HG02759 (cell line): Measurements from ENCODE around the gene MPO.
A peak's percentile ranks its signal among the peaks of the same experiment; 100 is the strongest.

Experiments used
- ATAC-seq: cut with Tn5 transposase; IDR thresholded peaks from one replicate; pipeline ENCODE4 v1.9.1; 2021; ENCODE audit warnings: mild to moderate bottlenecking, moderate library complexity; ENCODE audit not compliant: unreplicated experiment

MPO gene

DNA sequence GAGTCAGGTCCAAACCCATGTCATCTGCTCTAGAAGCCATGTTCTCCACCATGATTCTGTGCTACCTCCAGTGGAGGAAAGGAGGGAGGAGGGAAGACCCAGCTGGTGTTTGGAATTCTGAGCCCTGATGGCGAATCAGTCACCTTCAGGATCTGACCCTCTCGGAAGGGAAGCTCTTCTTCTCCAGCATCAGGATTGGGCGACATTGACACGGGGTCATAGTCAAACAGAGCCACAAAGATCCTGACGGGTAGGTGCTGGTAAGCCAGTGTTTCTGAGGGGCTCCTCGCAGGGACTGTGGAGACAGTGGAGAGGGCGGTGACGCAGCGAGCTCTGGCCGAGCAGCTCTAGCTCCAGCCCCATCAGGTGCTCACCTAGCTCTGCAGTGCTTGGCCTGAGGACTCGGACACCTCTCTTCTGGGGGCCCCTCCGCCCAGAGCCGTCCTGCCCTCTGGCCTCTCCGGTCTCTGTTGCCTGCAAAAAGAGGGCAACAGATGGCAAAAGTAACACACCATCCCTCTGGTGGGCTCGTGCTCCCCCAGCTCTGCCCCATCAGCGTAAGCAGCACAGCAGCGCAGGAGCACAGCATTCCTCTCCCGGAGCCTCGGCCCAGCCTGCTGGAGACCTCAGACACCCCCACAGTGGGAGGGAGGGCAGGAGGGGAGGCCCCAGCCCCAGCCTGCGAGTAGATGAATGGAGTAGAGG lies 26.9 kb upstream of the MPO start:
- ATAC-seq, result no peak

DNA sequence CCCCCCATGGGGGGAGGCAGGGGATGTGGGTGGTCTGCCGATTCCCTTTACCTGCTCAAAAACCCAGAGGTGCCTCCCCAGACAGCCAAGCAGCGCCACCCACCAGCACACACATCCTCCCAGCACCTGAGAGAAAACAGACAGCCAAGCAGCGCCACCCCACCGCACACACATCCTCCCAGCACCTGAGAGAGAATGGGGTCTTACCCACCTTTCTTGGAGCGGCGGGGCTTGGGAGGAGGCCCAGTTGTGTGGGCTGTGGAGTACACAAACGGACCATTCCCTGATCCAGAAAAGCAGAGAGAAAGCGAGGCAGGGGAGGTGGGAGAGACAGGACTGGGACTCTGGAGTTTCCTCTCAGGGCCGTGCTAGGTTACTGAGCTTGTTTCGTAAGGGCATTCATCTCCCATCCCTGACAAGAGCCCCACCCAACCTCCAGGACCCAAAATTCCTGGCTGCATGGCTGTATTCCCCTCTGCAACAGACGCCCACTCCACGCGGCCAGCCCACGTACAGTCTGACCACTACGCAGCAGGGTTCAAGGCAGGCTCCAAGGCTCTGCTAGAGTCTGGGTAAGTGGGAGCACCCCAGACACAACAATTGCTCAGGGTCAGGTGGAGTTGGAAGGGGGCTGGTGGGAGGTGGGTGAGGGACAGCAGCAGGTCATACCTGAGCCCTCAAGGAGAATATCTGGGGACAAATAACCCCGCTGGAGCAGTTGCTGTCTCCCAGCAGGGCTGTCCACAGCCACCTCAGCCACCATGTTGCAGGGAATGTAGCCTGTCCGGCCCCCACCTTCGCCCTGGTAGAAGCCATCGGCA lies 25.6 kb upstream of the MPO start:
- ATAC-seq, result no peak

DNA sequence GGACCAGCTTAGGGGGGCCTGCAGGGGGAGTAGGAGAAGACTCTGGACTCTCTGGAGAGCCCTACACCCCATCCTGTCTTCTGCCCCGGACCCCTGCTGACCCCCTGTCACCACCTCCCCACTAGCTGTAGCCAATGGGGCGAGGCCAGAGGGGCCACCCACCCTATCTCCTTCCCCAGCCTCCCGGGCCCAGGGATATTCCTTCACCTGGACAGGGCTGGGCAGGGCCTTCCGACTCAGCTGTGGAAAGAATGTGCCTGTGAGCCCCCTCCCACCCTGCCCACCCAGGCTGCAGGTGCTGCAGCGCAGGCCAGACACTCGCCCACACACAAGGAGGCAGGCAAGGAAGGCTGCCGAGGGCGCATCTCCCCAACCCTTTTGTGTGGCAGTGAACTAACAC lies 24.9 kb upstream of the MPO start:
- no peak for ATAC-seq

DNA sequence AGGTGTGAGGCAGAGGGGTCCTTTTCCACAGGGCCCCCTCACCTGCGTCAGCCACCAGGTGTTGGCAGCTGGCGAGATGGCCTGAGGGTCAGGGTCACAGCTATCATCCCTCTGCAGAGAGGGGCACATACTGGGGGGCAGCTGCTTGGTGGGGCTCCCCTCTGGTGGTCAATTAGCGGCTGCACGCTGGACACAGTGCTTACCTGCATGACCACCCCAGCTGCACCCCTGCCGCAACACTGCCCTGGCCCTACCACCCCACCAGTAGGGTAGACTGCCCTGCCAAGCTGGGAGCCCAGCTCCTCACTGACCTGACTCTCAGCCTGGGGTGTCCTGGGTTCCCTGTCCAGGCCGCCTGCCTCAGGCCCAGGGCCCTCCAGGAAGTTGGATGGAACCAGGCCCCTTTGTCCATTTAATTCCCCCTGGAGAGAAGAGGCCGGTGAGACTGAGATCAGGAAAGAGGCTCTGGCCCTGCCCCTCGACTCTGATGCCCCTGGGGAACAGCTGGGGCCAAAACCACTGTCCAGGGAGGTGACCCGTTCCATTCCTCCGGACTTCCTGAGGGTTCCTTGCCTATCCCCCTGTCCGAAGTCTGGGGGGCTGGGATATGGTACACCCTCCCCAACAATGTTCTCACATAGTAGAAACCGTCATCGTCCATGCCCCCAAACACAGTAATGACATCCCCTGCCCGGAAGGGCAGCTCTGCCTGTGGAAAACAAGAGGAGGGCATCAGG lies 24.2 kb upstream of the MPO start:
- no peak for ATAC-seq

DNA sequence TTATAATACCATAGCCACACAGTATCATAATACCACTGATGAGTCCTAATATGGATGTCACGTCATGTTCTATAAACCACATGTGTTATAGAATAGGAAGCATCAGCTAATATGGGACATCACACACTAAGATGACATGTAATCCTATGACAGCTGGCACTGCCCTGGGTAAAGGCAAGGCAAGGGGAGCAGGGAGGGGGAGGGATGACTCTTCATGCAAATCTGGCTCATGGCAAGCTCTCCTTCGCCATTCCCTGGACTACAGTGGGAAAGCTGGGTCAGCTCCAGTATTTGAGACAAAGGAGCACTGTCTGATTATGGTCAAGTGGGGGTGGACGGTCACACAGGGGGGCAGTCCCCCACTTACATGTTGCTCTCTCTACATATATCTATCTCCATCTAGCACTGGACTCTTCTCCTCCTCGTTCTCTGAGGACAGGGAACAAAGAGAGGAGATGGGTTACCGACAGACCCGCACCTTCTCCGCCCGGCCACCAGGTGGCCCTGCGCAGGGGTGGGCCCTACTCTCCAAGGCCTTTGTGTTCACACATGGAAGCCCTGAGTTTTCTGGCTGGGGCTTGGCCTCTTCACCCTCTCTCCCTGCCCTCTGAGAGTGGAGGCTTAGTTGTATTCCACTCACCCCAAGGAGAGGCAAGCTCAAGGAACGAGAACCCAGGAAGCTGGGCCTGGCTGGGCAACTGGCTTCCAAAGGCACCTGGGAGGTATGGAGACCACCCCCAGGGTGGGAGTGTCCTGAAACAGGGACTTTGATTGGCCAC lies 23.4 kb upstream of the MPO start:
- peak; percentile 65 for ATAC-seq

DNA sequence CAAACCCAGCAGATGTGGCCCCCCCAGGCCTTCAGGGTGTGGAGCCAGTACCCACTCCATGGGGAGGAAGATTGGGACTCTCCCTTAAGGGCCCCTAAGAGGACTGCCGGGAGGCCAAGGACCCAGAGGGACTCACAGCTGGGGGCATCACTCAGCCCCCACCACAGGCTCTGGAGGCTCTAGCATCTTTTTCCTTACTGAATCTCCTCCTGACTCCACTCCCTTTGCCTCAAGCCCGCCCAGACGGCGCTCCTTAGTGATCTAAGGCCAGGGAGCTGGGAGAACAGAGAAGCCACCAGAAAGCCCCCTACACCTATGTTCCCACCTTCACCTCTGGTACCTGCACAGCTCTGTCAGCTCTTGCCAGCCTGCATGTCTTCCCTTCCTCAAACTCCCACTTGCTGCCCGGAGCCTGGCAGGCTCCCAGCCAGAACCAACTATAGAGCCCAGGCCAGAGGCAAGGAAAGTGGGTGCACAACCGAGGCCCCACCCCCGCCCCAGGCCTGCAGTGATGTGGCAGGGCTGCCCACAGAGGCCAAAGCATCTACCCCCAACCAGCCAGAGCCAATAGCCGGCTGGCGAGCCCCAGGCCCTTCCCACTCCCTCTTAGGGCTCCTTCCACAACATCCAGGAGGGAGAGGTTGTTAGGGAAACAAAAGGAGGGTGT lies 22.3 kb upstream of the MPO start:
- ATAC-seq, result no peak

DNA sequence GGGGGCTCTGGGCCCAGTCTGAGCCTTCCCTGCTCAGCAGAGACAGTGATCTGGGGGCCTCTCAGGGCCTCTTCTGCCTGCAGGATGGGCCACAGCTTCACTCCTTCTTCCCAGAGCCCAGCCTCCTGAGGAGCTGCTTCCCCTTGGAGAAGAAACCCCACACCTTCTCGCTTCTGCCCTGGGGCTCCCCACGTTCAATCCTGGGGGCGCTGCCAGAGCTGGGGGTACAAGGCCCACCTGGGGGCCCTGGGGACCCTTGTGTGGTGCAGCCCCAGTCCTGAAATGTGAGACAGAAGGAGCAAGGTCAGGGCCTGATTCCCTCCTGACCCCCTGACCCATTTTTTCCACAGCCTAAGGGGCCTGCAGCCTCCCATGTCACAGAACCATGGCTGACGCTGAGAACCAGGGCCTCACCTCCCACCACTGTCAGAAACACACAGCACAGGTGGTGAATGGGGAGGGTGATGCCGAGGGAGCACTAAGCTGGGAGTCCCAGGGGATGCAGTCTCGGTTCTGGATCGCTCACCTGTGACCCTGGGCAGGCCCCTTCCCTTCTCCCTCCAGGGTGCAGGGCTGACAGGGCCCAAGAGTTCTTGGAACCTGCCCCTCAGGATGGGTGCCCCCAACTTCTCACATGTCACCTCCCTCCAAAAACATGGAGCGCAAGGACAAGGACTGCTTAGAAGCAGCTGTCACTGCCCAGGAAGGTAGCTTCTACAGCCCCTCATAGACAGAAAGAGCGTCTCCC lies 21.6 kb upstream of the MPO start:
- no peak for ATAC-seq

DNA sequence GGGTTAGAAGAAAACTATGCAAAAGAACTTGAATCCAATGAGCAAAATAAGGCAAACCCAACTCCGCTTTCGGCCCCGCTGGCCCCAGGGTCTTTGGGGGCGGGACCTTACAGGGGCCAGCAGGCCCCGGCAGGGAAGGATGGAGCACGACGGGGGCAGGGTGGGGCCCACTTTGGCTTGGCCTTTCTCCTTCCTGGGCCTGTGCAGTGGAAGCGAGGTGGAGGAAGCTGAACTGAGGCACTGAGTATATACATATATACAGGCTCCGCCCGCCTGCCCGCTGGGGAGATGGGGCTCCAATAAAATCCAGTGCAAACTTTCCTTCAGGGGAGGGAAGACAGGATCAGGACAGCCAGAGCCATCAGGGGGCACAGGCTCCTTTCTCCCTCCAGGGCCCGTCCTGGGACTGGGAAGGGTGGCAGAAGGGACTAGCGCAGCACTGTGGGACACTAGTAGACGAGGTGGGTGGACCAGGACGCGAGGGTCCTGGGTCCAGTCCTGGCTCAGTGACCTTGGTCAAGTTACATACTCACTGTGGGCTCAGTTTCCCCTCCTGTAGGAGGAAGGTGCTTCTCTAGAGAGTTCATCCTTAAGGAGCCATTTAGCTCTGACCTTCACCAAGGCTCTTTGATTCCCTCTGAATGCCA lies 20.9 kb upstream of the MPO start:
- ATAC-seq, result no peak

DNA sequence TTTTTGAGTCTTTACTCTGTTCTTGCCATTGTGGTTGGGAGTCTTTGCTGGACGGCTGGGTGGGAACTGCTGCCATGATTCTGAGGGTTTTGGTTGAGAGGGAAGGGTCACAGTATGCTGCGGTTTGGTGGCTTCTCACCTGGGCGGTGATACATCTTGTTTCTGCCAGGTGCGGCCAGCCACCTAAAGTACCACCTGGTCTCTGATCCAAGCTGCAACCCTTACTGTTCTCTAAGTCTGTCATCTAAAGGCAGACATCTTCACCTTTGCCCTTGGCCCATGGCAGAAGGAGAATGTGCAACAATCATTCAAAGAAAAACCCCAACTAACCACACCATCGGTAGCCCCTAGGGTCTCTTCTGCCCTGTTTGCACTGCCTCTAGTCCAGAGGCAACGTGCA lies 19.6 kb upstream of the MPO start:
- no peak for ATAC-seq

DNA sequence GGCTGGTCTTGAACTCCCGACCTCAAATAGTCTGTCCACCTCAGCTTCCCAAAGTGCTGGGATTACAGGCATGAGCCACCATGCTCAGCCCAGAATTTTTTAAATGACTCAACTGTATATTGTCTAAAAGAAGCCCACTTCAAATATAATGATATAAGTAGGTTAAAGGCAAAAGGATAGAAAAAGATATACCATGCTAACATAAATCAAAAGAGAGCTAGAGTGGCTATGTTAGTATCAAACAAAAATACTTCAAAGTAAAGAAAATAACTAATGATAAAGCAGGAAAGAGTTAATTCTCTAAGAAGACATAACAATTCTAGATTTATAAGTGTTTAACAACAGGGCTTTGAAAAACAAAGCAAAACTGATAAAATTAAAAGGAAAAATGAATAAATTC lies 13.3 kb upstream of the MPO start:
- ATAC-seq, result no peak

DNA sequence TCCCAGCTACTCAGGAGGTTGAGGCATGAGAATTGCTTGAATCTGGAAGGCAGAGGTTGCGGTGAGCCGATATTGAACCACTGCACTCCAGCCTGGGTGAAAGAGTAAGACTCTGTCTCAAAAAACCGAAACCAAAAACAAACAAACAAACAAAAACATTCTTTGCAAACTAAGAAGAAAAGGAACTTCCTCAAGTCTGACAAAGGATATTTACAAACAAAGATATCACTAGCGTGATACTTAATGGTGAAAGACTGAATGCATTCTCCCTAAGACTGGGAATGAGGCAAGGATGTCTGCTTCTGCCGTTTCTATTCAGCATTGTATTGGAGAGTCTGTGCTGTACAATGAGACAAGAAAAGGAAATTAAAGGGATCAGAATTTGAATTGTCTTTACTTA lies 10.5 kb upstream of the MPO start:
- no peak for ATAC-seq

DNA sequence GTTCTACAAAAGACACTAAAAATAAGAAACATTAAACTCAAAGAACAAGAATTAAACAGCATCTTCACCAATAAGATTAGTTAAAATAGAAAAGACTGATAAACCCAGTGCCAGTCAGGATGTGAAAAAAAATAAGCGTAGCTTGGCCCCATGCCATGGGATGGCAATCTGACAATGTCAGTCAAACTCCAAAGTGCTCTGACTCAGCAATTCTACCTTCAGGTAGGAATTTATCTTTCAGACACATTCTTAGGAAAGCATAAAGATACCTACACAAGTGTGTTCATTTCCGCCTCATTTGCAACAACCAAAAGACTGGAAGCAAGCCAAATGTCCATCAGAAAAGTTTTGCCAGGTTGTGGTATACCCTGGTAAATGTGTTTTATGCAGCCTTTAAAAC lies 9.1 kb upstream of the MPO start:
- no peak for ATAC-seq

DNA sequence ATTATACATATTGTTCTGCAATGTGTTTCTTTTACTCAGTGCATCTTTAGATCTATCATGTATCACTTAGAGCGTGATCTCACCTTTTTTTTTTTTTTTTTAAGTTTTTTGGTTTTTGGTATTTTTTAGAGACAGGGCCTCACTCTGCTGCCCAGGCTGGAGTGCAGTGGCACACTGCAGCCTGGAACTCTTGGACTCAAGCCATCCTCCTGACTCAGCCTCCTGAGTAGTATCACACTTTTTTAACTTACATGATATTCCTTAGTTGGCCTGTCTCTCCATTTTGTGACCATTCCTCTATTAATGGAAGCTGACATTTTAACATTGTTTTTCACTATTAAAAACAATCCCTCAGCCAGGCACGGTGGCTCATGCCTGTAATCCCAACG lies 4.7 kb upstream of the MPO start:
- ATAC-seq, result no peak

DNA sequence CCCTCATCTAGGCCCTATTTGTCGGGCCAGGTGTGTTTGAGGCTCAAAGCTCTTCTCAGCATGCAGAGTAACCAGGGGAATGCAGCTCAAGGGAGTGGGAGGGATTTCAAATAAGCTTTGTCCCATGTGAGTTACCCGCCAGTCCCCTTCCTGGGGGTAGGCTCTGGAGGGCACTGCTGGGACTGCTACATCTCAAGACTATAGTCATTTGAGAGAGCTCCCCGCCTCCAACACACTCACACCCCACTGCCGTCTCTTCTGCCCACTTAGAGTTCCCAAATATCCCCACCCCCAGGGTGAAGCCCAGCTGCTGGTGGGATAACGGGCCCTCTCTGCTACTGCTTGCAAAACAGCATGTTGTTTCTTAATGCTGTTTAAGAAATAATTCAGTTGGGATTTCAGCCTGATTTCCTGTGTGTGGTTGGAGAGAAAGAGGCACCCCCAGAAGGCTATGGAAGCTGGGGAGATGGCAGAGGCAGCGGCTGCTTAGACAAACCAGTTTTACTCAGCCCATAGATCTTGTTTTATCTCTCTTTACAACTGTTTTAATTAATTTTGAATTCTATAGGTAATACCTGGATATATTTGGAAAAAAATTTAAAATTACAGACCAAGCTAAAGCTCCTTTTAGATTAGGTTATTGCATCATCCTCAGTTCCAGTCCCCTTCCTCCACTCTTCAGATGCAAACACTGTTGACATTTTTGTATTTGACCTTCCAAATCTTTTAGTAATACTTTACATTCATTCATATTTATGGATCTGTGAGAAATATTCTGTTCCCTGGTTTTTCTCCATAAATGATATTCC lies 4.1 kb upstream of the MPO start:
- no peak for ATAC-seq

DNA sequence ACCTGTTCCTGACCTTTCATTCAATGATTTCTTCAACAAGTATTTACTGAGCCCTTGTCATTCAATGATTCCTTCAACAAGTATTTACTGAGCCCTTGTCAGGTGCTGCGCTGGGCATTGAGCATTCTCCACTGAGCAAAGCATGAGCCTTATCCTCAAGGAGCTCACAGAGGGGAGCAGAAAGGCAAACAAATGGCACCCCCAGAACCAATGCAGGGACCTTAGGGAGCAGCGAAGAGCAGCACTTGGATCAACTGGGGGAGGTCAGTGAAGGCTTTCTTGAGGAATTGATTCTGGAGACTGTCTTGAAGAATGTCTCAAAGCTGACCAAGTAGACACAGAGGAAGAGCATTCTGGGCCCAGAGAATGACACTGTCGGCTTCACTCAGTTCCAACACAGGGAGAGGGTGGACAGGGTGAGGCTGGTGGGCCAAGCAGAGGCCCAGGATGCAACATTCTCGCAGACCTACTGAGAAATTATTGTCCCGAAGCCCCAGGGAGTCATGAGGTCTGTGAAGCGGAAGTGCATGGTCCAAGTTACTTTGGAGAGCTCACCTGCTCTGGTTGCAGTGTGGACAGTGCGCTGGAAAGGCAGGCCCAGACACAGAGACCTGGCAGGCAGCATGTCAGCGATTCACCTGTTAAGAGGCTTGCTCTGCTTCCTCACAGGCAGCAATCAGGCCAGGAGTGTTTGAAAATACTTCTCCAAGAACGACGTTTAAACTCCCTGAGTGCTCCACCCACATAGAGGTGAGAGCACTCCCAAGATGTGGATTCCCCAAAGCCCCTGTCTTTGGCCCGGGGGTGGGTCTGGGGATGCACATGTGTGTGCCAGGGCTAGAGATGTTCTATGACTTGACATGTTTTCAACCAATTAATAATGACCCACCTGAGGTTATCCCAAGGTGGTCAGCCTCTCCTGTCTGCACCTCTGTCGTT lies 3.2 kb upstream of the MPO start:
- no peak for ATAC-seq

DNA sequence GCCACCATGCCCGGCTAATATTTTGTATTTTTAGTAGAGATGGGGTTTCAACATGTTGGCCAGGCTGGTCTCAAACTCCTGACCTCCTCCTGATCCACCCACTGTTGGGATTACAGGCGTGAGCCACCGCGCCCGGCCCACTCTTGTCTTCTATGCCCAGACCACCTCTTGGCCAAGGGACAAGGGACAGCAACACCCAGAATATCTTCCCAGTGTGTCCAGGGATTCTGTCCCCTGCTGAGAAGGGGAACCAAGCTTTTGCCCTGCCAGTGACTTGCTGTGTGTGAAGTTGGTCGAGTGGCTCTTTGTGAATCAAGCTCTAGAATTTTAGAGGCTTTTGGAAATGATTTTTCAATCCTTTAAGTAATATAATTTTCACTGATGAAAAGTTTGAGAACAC lies 1.7 kb upstream of the MPO start:
- no peak for ATAC-seq

DNA sequence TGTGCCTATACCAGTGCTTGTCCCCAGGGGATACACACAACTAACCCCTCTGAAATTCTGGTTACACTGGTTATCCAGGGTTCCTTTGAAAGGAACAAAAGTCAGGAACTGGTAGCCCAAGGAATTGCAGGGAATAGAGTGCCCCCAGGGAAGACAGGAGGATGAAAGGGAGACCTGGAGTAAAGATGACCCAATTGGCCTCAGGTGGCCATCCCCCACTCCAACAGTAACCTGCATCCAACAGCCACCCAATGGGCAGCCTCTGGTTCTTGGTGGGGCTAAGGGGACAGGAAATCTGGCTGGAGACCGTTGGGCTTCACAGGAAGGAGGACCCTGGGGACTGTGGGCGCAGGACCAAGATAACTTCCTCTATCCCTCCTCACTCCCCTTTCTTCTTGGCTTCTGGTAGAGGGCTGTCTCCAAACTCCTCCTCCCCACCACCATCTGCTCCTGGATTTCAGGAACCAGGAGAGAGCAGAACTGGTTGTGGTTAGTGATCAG lies 826 bp upstream of the MPO start:
- no peak for ATAC-seq
